Esophagus (tissue), 2 donors: ENCODE data around the gene NCKAP5L. TPM values are rescaled to one million over a fixed set of nuclear protein-coding genes. Genes with fewer than 3 reads are reported as not detected.

Experiments
- H3K27ac ChIP-seq, 2 donors: one replicate each; pipeline ENCODE4 v1.5.1; 2013; ENCODE audit warnings: low read depth in 2 of 2, mild to moderate bottlenecking in 2 of 2, inconsistent platforms in 1 of 2, low read length in 1 of 2, moderate library complexity in 1 of 2
- H3K27me3 ChIP-seq, 2 donors: one replicate each; pipeline ENCODE4 v1.6.1; 2013; ENCODE audit warnings: low read length in 2 of 2, control low read depth in 1 of 2, mild to moderate bottlenecking in 1 of 2; ENCODE audit not compliant: insufficient read depth in 2 of 2, control insufficient read depth in 1 of 2
- H3K36me3 ChIP-seq, 2 donors: one replicate each; pipeline ENCODE4 v1.6.1; 2013; ENCODE audit warnings: low read length in 1 of 2; ENCODE audit not compliant: control insufficient read depth in 2 of 2, insufficient read depth in 2 of 2
- H3K4me1 ChIP-seq, 2 donors: one replicate each; pipeline ENCODE4 v1.6.1; 2013; ENCODE audit warnings: low read length in 1 of 2; ENCODE audit not compliant: control insufficient read depth in 2 of 2, insufficient read depth in 2 of 2
- H3K4me3 ChIP-seq, 2 donors: one replicate each; pipeline ENCODE4 v1.5.1; 2013; ENCODE audit warnings: low read length in 2 of 2, mild to moderate bottlenecking in 2 of 2, low read depth in 1 of 2, moderate library complexity in 1 of 2
- H3K9me3 ChIP-seq, 2 donors: one replicate each; pipeline ENCODE4 v1.6.1; 2013; ENCODE audit warnings: mild to moderate bottlenecking in 2 of 2, low read depth in 1 of 2, low read length in 1 of 2, moderate library complexity in 1 of 2; ENCODE audit not compliant: control insufficient read depth in 2 of 2, insufficient read depth in 1 of 2
- WGBS, 2 donors: extraction: QIAGEN DNeasy Blood & Tissue Kit; methylation state at CpG; one replicate each; pipeline ENCODE4 v1.1.7; 2013; 5-methylcytosine and 5-hydroxymethylcytosine counted together
- polyA plus RNA-seq, 2 donors: library from polyadenylated mRNA; stranded (reverse); fragments of 200-250 nt; gene quantifications; one replicate each; pipeline ENCODE4 v1.2.3, GENCODE V29; 2013
- donor health status: healthy with polysubstance abuse.
- donor health status: Bipolar disorder and iron deficiency.

The NCKAP5L gene
- polyA plus RNA-seq, 2 donors: 3.1 to 8.4 TPM

- Histone ChIP-seq H3K36me3 (peaks cover 0 to 18% of the 10 kb centered on the region in 2 donors), H3K4me3 (no peak overlapping the region), H3K27ac (no peak overlapping the region), H3K9me3 (no peaks in the 10 kb centered on the region), H3K27me3 (no peaks in the 10 kb centered on the region), H3K4me1 (peaks cover 2 to 3% of the 10 kb centered on the region in 2 donors)
- WGBS, 2 donors: 91 to 94% methylated on average over 10 of the region's 10 CpGs
Measured at GRCh38 chr12:49804821-49805220, 23.4 kb downstream of the NCKAP5L start.

DNA sequence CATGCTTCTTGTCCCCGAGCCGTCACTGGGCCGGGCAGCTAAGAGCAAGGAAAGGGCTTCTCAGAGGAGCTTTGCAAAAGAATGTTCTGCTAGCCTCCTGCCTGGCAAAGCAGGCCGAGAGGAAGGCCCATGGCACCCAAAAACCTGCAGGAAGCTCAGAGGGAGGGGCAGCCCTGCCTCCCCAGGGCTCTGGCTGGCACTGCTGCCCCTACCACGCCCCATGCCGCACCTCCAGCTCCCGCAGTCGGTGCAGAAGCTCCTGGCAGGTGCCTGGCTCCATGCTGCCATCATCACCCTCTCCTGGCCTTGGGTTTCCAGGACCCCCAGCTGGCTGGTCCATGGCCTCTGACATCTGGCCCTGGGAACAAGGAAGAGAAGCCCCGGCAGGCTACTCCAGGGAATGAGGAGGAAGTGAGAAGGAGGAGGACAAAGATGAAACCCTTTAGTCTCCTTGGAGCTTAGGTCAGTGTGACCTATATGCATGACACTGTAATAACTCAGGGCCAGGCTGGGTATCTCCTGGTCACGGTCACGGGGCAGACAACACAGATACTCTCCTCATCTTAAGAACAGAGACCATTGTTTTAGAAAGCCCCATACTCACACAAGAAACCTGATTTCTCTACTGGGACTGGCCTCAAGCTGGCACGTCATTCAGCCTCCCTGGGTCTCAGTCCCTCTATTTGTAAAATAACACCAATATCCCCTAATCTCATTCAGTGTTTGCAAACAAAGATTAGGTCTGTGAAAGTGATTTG is 24.3 kb downstream of the NCKAP5L start:
- H3K27ac ChIP-seq: no peak overlapping the region
- peaks cover 0 to 2% of the 10 kb centered on the region in 2 donors for H3K4me1 ChIP-seq
- 67 to 68% methylated on average over 11 to 12 of the region's 12 CpGs for WGBS, 2 donors
- H3K4me3 ChIP-seq: no peak overlapping the region
- no peaks in the 10 kb centered on the region for H3K9me3 ChIP-seq
- H3K36me3 ChIP-seq: peaks cover 0 to 18% of the 10 kb centered on the region in 2 donors
- no peaks in the 10 kb centered on the region for H3K27me3 ChIP-seq

- Histone ChIP-seq H3K9me3 (no peaks in the 10 kb centered on the region), H3K4me1 (peaks cover 0 to 2% of the 10 kb centered on the region in 2 donors), H3K27me3 (no peaks in the 10 kb centered on the region), H3K36me3 (peaks cover 0 to 30% of the 10 kb centered on the region in 2 donors), H3K27ac (no peak overlapping the region), H3K4me3 (no peak overlapping the region)
- 79 to 85% methylated on average over 16 to 17 of the region's 17 CpGs for whole genome bisulfite sequencing, 2 donors
Measured at GRCh38 chr12:49801141-49802063, 26.8 kb downstream of the NCKAP5L start.

DNA sequence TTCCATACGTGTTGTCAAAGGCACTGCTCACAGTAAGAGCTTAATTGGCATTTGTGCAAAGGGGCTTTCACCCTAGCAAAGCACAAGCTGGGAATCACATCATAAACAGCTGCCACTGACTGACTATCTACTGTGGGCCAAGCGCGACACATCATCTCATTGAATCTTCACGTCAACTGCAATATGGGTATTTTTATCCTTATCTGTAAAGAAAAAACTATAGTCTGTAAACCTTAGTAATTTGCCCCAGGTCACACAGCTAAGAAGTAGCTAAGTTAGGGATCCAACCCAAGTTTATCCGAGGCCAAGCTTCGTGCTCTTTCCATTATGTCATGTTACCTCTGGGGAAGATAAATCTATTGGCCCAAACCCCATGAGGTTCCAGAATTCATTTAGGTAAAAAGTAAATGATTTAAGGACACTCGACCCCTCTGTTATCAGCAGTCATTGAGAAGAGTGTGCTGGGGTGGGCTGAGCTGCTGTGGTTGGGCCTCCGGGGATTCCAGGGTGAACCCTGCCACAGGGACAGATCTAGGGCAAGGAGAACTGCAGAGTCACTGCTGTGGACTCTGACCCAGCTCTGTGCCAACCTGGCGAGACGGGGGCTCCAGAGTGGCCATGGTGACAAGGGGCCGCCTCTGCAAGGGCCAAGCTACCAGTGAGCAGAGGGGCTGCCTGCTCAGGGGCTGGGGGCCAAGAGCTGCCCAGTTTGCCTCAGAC is 27.6 kb downstream of the NCKAP5L start:
- Histone ChIP-seq H3K9me3 (no peaks in the 10 kb centered on the region), H3K4me3 (no peak overlapping the region), H3K27ac (no peak overlapping the region), H3K36me3 (peaks cover 0 to 30% of the 10 kb centered on the region in 2 donors), H3K4me1 (no peaks in the 10 kb centered on the region), H3K27me3 (no peaks in the 10 kb centered on the region)
- 79 to 86% methylated on average over 11 of the region's 11 CpGs for WGBS, 2 donors

DNA sequence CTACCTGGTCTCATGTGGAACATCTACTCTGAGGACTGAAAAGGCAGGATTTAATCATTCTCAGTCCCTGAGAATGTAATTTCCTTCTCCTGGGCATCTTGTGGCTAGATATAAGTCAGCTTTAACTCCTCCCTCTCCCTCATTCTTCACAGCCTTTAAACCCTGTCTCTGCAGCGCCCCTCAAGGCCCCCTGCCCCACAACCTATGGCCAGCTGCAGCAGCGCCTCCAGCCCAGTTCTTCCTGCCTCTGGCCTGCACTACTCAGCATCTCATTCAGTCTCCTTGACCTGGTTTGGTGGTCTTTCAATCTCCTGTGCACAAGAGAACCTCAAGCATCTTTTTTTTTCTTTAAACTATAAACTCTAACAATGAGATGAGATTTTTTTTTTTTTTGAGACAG is 29.3 kb downstream of the NCKAP5L start:
- WGBS, 2 donors: 87 to 89% methylated on average over 2 of the region's 2 CpGs
- Histone ChIP-seq H3K27ac (no peak overlapping the region), H3K4me1 (no peaks in the 10 kb centered on the region), H3K36me3 (peaks cover 0 to 24% of the 10 kb centered on the region in 2 donors), H3K4me3 (no peak overlapping the region), H3K27me3 (no peaks in the 10 kb centered on the region), H3K9me3 (no peaks in the 10 kb centered on the region)

GRCh38 chr12:49798248-49798647 is 30.0 kb downstream of the NCKAP5L start:
- H3K4me1 ChIP-seq: no peaks in the 10 kb centered on the region
- H3K4me3 ChIP-seq: no peak overlapping the region
- H3K9me3 ChIP-seq: no peaks in the 10 kb centered on the region
- H3K27me3 ChIP-seq: no peaks in the 10 kb centered on the region
- peaks cover 0 to 21% of the 10 kb centered on the region in 2 donors for H3K36me3 ChIP-seq
- H3K27ac ChIP-seq: no peak overlapping the region
- 79 to 84% methylated on average over 7 of the region's 7 CpGs for WGBS, 2 donors

GRCh38 chr12:49797449-49797776 is 30.8 kb downstream of the NCKAP5L start:
- Histone ChIP-seq H3K9me3 (no peaks in the 10 kb centered on the region), H3K36me3 (peaks cover 0 to 15% of the 10 kb centered on the region in 2 donors)

GRCh38 chr12:49796606-49797448 is 31.4 kb downstream of the NCKAP5L start:
- Histone ChIP-seq H3K27me3 (no peaks in the 10 kb centered on the region), H3K9me3 (no peaks in the 10 kb centered on the region), H3K36me3 (peaks cover 0 to 14% of the 10 kb centered on the region in 2 donors), H3K4me3 (no peak overlapping the region), H3K4me1 (no peaks in the 10 kb centered on the region), H3K27ac (no peak overlapping the region)
- WGBS, 2 donors: 85 to 92% methylated on average over 15 to 17 of the region's 17 CpGs

More at GRCh38 chr12:49797449-49797776, 30.8 kb downstream of the NCKAP5L start:
- H3K4me3 ChIP-seq: no peak overlapping the region
- no peaks in the 10 kb centered on the region for H3K27me3 ChIP-seq
- 77 to 92% methylated on average over 2 of the region's 2 CpGs for WGBS, 2 donors
- no peak overlapping the region for H3K27ac ChIP-seq
- H3K4me1 ChIP-seq: no peaks in the 10 kb centered on the region
